ENCODE data around the gene GARS1.
"Not testable (repeated sequence)": the region's sequence is repeated elsewhere in the genome, so short reads cannot be mapped to it uniquely, and the experiment has no call there.

- TF ChIP-seq ZNF776 (tag by site-specific recombination; IDR thresholded peaks at IDR 0.05; ENCODE audit: borderline replicate concordance); ZNF621 (tag by site-specific recombination; IDR thresholded peaks at IDR 0.05): not testable (repeated sequence)
Observed at GRCh38 chr7:30642322-30642721, 47.6 kb downstream of the GARS1 start.
